Endodermal cell (in vitro differentiated cells): ENCODE measurements around the gene DCTPP1. TPM values are rescaled to one million over a fixed set of nuclear protein-coding genes. Genes with fewer than 3 reads are reported as not detected.
"Not testable (repeated sequence)": the region's sequence is repeated elsewhere in the genome, so short reads cannot be mapped to it uniquely, and the experiment has no call there.

Source experiments
- DNase-seq: peaks from one replicate; pipeline ENCODE4 v3.0.0-alpha.2; 2017
- H3K27ac ChIP-seq: 2 replicates; pipeline ENCODE4 v1.5.1; 2013; ENCODE audit warnings: mild to moderate bottlenecking, low read depth, low read length, moderate library complexity
- H3K27me3 ChIP-seq: 2 replicates; pipeline ENCODE4 v1.6.1; 2013; ENCODE audit warnings: mild to moderate bottlenecking, low read length, moderate library complexity; ENCODE audit not compliant: insufficient read depth, control insufficient read depth, poor library complexity, severe bottlenecking
- H3K36me3 ChIP-seq: 2 replicates; pipeline ENCODE4 v1.7.0; 2013; ENCODE audit warnings: mild to moderate bottlenecking, low read length, moderate library complexity; ENCODE audit not compliant: control insufficient read depth, insufficient read depth
- H3K4me1 ChIP-seq: one replicate; pipeline ENCODE4 v1.7.0; 2013; ENCODE audit warnings: low read length; ENCODE audit not compliant: control insufficient read depth, insufficient read depth
- H3K4me3 ChIP-seq: 2 replicates; pipeline ENCODE4 v1.5.1; 2013; ENCODE audit warnings: mild to moderate bottlenecking, low read length, moderate library complexity
- H3K9ac ChIP-seq: 2 replicates; pipeline ENCODE4 v1.6.1; 2013; ENCODE audit warnings: mild to moderate bottlenecking, low read length, moderate library complexity; ENCODE audit not compliant: poor library complexity, severe bottlenecking; ENCODE audit errors: extremely low read depth
- H3K9me3 ChIP-seq: 2 replicates; pipeline ENCODE4 v1.6.1; 2013; ENCODE audit warnings: mild to moderate bottlenecking, low read length, moderate library complexity; ENCODE audit not compliant: control insufficient read depth
- H3K27ac Mint-ChIP-seq: 2 replicates; pipeline ENCODE4 v1.8.0; 2020; ENCODE audit warnings: mixed read lengths
- H3K27me3 Mint-ChIP-seq: 2 replicates; pipeline ENCODE4 v1.8.0; 2021; ENCODE audit warnings: mild to moderate bottlenecking, mixed read lengths; ENCODE audit not compliant: insufficient read depth
- H3K36me3 Mint-ChIP-seq: 2 replicates; pipeline ENCODE4 v1.8.0; 2020; ENCODE audit warnings: low read depth, mixed read lengths
- H3K4me1 Mint-ChIP-seq: 2 replicates; pipeline ENCODE4 v1.8.0; 2020; ENCODE audit warnings: mixed read lengths
- H3K4me3 Mint-ChIP-seq: 2 replicates; pipeline ENCODE4 v1.8.0; 2020; ENCODE audit warnings: mild to moderate bottlenecking, moderate library complexity, mixed read lengths
- H3K9me3 Mint-ChIP-seq: 2 replicates; pipeline ENCODE4 v1.8.0; 2020; ENCODE audit warnings: mild to moderate bottlenecking, mixed read lengths
- CTCF ChIP-seq: fragments of 200-600 bp; sonication (generic); conservative IDR thresholded peaks from 2 replicates; pipeline ENCODE4 v1.5.0; 2021; ENCODE audit warnings: antibody characterized with exemption, mild to moderate bottlenecking
- WGBS, 2 experiments: methylation state at CpG; one replicate each; pipeline versions ENCODE4 v1.1.5 to v1.1.7; 2013; ENCODE audit warnings: missing lambda C conversion rate in 2 of 2, mixed read lengths in 1 of 2; ENCODE audit not compliant: insufficient coverage in 1 of 2, insufficient read length in 1 of 2; 5-methylcytosine and 5-hydroxymethylcytosine counted together
- total RNA-seq, 2 donors: library from RNA; stranded (reverse); fragmentation: NEBNext Ultra II Directional in 1 of 2; extraction: Animal tissue kit (Norgen Biotek cat#: 25700) in 1 of 2; gene quantifications; 2 replicates in 1 of 2; 3 replicates in 1 of 2; pipeline ENCODE4 v1.2.1, GENCODE V29; 2021

The DCTPP1 gene
- total RNA-seq, 2 donors from 2014 or later, result 54.8 to 61.9 TPM

DNA sequence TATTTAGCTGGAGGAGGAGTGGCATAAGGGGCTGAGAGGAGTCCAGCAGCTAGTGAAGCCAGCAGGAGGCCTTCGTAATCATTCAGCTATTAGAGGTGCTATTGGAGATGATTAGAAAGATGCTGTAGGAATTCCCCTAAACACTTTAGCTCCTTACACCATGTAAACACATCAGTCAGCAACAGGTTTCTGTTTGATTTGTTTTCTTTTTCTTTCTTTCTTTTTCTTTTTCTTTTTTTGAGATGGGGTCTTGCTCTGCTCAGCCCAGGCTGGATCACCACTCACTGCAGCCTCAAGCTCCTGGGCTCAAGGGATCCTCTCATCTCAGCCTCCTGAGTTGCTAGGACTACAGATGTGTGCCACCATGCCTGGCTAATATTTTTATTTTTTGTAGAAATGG, 26.5 kb upstream of the DCTPP1 start:
- Mint-ChIP-seq H3K27me3 (no peaks in the 10 kb centered on the region), H3K9me3 (no peaks in the 10 kb centered on the region), H3K27ac (no peak overlapping the region), H3K4me1 (peaks cover 22% of the 10 kb centered on the region), H3K36me3 (no peaks in the 10 kb centered on the region), H3K4me3 (no peak overlapping the region)
- no peak for DNase-seq
- H3K9ac ChIP-seq, result no peak overlapping the region
- no CpG with 5 or more reads among the region's 1 CpG for WGBS, 2 experiments
- H3K9me3 ChIP-seq, result no peaks in the 10 kb centered on the region
- H3K27ac ChIP-seq, result no peak overlapping the region
- no peaks in the 10 kb centered on the region for H3K36me3 ChIP-seq
- H3K4me1 ChIP-seq, result no peaks in the 10 kb centered on the region
- TF ChIP-seq CTCF, result no peak
- no peaks in the 10 kb centered on the region for H3K27me3 ChIP-seq
- no peak overlapping the region for H3K4me3 ChIP-seq

- H3K9ac ChIP-seq, H3K36me3 ChIP-seq, H3K27me3 ChIP-seq, H3K4me1 ChIP-seq, H3K9me3 Mint-ChIP-seq, H3K27ac ChIP-seq, H3K36me3 Mint-ChIP-seq, H3K4me3 Mint-ChIP-seq, H3K27ac Mint-ChIP-seq, H3K27me3 Mint-ChIP-seq, DNase-seq, H3K4me3 ChIP-seq, H3K9me3 ChIP-seq: not testable (repeated sequence)
- WGBS, 2 experiments, result 77 to 89% methylated on average over 8 to 20 of the region's 20 CpGs
- H3K4me1 Mint-ChIP-seq, result peaks cover 22% of the 10 kb centered on the region
These were observed 23.1 kb upstream of the DCTPP1 start for GRCh38 chr16:30452709-30453580.

DNA sequence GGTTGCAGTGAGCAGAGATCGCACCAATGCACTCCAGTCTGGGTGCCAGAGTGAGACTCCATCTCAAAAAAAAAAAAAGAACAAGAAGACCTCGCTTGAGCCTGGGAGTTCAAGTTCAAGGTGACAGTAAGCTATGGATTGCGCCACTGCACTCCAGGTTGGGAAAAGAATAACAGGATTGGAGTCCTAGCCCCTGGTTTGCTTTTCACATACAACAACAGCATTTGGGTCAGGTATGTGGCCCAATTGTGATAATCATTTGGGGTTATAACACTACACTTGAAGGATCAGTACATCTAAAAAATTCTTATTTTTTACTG, 19.2 kb upstream of the DCTPP1 start:
- Histone ChIP-seq H3K4me1 (peaks cover 3% of the 10 kb centered on the region), H3K27ac (no peak overlapping the region), H3K36me3 (peaks cover 5% of the 10 kb centered on the region), H3K27me3 (no peaks in the 10 kb centered on the region), H3K9me3 (peaks cover 8% of the 10 kb centered on the region), H3K4me3 (no peak overlapping the region), H3K9ac (no peak overlapping the region)
- H3K36me3 Mint-ChIP-seq, result peaks cover 10% of the 10 kb centered on the region
- no peak overlapping the region for H3K4me3 Mint-ChIP-seq
- no peak for TF ChIP-seq CTCF
- 88 to 93% methylated on average over 3 of the region's 3 CpGs for WGBS, 2 experiments
- no peak for DNase-seq
- peaks cover 14% of the 10 kb centered on the region for H3K4me1 Mint-ChIP-seq
- peaks cover 12% of the 10 kb centered on the region for H3K27me3 Mint-ChIP-seq
- no peak overlapping the region for H3K27ac Mint-ChIP-seq
- peaks cover 9% of the 10 kb centered on the region for H3K9me3 Mint-ChIP-seq
